Lung (tissue), 12 donors: ENCODE results near the gene TMTC2. TPM values are rescaled to one million over a fixed set of nuclear protein-coding genes. Genes with fewer than 3 reads are reported as not detected.

Experiments
- ATAC-seq: fragments of 200-7000 bp; cut with Tn5 transposase; one replicate; pipeline ENCODE4 v1.9.1; 2020; ENCODE audit warnings: moderate number of reproducible peaks; ENCODE audit not compliant: insufficient read depth, low FRiP score
- DNase-seq, 3 donors: peaks; one replicate each; pipeline ENCODE4 v3.0.0-alpha.2; 2013 to 2017
- H3K27ac ChIP-seq, 2 donors: one replicate each; pipeline ENCODE4 v1.5.1; 2013; ENCODE audit warnings: mild to moderate bottlenecking in 2 of 2, moderate library complexity in 2 of 2, control low read depth in 1 of 2, inconsistent platforms in 1 of 2, low read depth in 1 of 2, low read length in 1 of 2
- H3K27me3 ChIP-seq, 3 donors: one replicate each; pipeline ENCODE4 v1.5.1; 2013; ENCODE audit warnings: low read length in 2 of 3; ENCODE audit not compliant: control insufficient read depth in 3 of 3, insufficient read depth in 3 of 3
- H3K36me3 ChIP-seq, 4 donors: one replicate each; pipeline ENCODE4 v1.5.1; 2013; ENCODE audit warnings: low read length in 4 of 4, mild to moderate bottlenecking in 1 of 4, moderate library complexity in 1 of 4; ENCODE audit not compliant: control insufficient read depth in 4 of 4, insufficient read depth in 4 of 4
- H3K4me1 ChIP-seq, 5 donors: one replicate each; pipeline ENCODE4 v1.5.1; 2013; ENCODE audit warnings: low read length in 5 of 5, mild to moderate bottlenecking in 2 of 5, moderate library complexity in 1 of 5; ENCODE audit not compliant: control insufficient read depth in 5 of 5, insufficient read depth in 5 of 5
- H3K4me3 ChIP-seq: one replicate; pipeline ENCODE4 v1.5.1; 2013; ENCODE audit warnings: mild to moderate bottlenecking, control low read depth, moderate library complexity
- H3K9ac ChIP-seq, 2 donors: one replicate each; pipeline ENCODE4 v1.5.1; 2013; ENCODE audit warnings: low read length in 2 of 2, control low read depth in 1 of 2; ENCODE audit not compliant: insufficient read depth in 1 of 2
- H3K9me3 ChIP-seq, 4 donors: one replicate each; pipeline ENCODE4 v1.5.1; 2013; ENCODE audit warnings: low read length in 3 of 4, mild to moderate bottlenecking in 1 of 4, moderate library complexity in 1 of 4; ENCODE audit not compliant: control insufficient read depth in 4 of 4, insufficient read depth in 3 of 4
- WGBS, 2 donors: extraction: QIAGEN DNeasy Blood & Tissue Kit; methylation state at CpG; one replicate each; pipeline ENCODE4 v1.1.7; 2013; 5-methylcytosine and 5-hydroxymethylcytosine counted together
- polyA plus RNA-seq, 2 donors: library from polyadenylated mRNA; stranded (reverse); fragments of 200-250 nt; gene quantifications; one replicate each; pipeline ENCODE4 v1.2.1, GENCODE V29; 2013
- total RNA-seq, 2 donors: library from RNA; depleted of rRNA in 1 of 2; stranded (reverse); fragments of >200 nt in 1 of 2; gene quantifications; one replicate each; pipeline ENCODE4 v1.2.1, GENCODE V29; 2014 to 2021
- TF ChIP-seq, protein P1 (sequence below): IDR thresholded peaks from 2 replicates; pipeline ENCODE4 v1.5.1; 2012; ENCODE audit warnings: mild to moderate bottlenecking; ENCODE audit errors: control extremely low read depth, extremely low read depth
- donor health status: control.
- donor health status: control.
- donor health status: Bipolar disorder and iron deficiency.
- donor health status: healthy.
- donor health status: DM: yes; HTN: yes; CAD: no.

TMTC2 gene
- total and polyA plus RNA-seq, 4 donors = 5.3 to 77.1 (median 14.0) TPM

DNA sequence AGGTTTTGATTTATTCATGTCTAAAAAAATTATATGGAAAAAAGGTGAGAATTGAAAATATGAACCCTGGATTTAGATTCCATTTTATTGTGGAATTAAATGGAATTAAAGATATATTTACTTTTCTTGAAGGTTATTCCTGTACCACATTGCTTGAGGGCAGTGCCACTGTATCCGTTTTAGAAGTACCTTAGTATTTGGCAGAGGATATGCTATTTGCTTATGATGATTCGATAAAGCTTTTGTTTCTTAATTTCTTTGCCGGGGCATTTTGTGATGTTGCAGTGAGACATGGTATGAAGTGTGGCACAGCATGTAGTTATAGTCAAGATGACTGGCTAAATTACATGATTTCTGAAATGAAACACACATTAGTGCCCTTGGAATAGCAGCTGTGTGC is 7.6 kb downstream of the TMTC2 start:
- DNase-seq (no peak), ATAC-seq (no peak)
- Histone ChIP-seq H3K27ac (no peak overlapping the region), H3K4me1 (peaks cover 0 to 18% (median 6%) of the 10 kb centered on the region in 5 donors), H3K4me3 (no peak overlapping the region), H3K9ac (no peak overlapping the region), H3K9me3 (no peaks in the 10 kb centered on the region), H3K27me3 (no peaks in the 10 kb centered on the region), H3K36me3 (peaks cover 0 to 11% (median 3%) of the 10 kb centered on the region in 4 donors)
- 71 to 93% methylated on average over 3 of the region's 3 CpGs for WGBS, 2 donors
- TF ChIP-seq, protein P1, sequence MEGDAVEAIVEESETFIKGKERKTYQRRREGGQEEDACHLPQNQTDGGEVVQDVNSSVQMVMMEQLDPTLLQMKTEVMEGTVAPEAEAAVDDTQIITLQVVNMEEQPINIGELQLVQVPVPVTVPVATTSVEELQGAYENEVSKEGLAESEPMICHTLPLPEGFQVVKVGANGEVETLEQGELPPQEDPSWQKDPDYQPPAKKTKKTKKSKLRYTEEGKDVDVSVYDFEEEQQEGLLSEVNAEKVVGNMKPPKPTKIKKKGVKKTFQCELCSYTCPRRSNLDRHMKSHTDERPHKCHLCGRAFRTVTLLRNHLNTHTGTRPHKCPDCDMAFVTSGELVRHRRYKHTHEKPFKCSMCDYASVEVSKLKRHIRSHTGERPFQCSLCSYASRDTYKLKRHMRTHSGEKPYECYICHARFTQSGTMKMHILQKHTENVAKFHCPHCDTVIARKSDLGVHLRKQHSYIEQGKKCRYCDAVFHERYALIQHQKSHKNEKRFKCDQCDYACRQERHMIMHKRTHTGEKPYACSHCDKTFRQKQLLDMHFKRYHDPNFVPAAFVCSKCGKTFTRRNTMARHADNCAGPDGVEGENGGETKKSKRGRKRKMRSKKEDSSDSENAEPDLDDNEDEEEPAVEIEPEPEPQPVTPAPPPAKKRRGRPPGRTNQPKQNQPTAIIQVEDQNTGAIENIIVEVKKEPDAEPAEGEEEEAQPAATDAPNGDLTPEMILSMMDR = no peak

DNA sequence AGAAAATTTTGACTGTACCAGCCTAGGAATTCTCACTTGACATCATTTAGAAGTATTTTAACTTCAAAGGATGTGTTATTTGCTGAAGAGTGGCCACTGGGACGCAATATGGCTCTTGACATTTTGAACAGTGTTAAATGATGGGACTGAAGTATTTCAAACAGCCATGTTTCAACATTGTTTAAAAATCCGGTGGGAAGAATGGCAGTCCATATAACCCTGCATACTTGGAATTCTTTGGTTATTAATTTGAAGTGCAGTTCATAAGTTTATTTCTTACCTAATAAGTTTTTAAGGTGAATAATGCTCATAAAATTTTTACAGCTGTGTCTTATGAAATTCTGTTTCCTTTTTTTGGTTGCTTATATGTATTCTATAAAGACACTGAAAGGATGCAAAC is 8.3 kb downstream of the TMTC2 start:
- ATAC-seq (peak; percentile 77), DNase-seq (no peak)
- H3K36me3 ChIP-seq = peaks cover 0 to 9% (median 5%) of the 10 kb centered on the region in 4 donors
- H3K27ac ChIP-seq = no peak overlapping the region
- H3K9ac ChIP-seq = no peak overlapping the region
- peaks cover 0 to 11% (median 2%) of the 10 kb centered on the region in 5 donors for H3K4me1 ChIP-seq
- WGBS, 2 donors = 51 to 79% methylated on average over 2 of the region's 2 CpGs
- H3K27me3 ChIP-seq = no peaks in the 10 kb centered on the region
- H3K4me3 ChIP-seq = no peak overlapping the region
- H3K9me3 ChIP-seq = no peaks in the 10 kb centered on the region
- TF ChIP-seq, protein P1 = no peak

DNA sequence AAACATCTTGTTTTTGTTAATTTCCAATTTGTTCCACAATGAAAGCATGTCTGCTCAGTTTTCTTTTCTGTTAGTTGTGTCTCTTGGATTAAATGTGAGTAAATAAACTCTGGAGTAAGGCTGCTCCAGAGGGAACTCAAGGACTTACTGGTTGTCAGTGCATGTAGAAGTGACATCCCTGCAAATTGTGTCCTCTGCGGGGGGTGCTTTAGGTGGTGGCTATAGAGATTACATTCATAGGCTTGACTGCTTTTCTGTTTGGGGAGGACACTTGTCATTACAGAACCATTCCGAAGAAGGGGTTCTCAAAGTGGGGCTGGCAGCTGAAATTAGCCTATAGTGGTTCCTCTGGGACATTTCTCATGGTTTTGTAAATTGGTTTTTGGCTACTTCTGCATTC is 8.8 kb downstream of the TMTC2 start:
- ATAC-seq = no peak
- TF ChIP-seq, protein P1 = no peak

DNA sequence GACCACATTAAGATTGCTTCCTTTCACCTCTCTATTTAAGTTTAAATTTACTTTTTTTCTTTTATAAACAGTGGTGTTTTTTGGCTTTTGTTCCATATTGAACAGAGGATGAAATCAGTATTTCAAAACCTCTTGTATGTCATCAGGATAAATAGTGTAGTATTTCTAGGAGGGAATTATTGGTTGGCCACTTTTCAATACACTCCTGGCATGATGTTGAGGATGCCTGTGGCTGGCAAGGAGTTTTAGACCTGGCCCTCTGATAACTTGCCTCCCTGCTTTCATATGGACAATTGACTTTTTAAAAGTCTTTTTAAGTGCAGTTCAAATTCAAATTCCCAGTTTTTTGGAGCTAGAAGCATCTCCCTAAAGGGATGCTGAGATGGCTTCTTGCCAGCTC is 9.8 kb downstream of the TMTC2 start:
- Histone ChIP-seq H3K4me3 (no peak overlapping the region), H3K27ac (no peak overlapping the region), H3K27me3 (no peaks in the 10 kb centered on the region), H3K4me1 (peaks cover 0 to 6% (median 0%) of the 10 kb centered on the region in 5 donors), H3K9ac (no peak overlapping the region), H3K9me3 (no peaks in the 10 kb centered on the region), H3K36me3 (peaks cover 0 to 9% (median 6%) of the 10 kb centered on the region in 4 donors)
- DNase-seq = no peak
- ATAC-seq = no peak
- TF ChIP-seq, protein P1 = no peak

More for the DNA sequence above, 8.8 kb downstream of the TMTC2 start:
- H3K27me3 ChIP-seq = no peaks in the 10 kb centered on the region
- no peak overlapping the region for H3K27ac ChIP-seq
- no peak overlapping the region for H3K9ac ChIP-seq
- 88 to 92% methylated on average over 2 of the region's 2 CpGs for WGBS, 2 donors
- H3K36me3 ChIP-seq = peaks cover 0 to 9% (median 6%) of the 10 kb centered on the region in 4 donors
- DNase-seq = no peak
- no peak overlapping the region for H3K4me3 ChIP-seq
- no peaks in the 10 kb centered on the region for H3K9me3 ChIP-seq
- peaks cover 0 to 6% (median 0%) of the 10 kb centered on the region in 5 donors for H3K4me1 ChIP-seq
